ENCODE data around the gene REXO4. TPM values are rescaled to one million over a fixed set of nuclear protein-coding genes. Genes with fewer than 3 reads are reported as not detected.

The REXO4 gene
- total and polyA plus RNA-seq, 2 of the 13 experiments (the other 11 are each of a cell fraction or from before 2014, with no cell fraction given): 18.5 to 30.4 TPM

DNA sequence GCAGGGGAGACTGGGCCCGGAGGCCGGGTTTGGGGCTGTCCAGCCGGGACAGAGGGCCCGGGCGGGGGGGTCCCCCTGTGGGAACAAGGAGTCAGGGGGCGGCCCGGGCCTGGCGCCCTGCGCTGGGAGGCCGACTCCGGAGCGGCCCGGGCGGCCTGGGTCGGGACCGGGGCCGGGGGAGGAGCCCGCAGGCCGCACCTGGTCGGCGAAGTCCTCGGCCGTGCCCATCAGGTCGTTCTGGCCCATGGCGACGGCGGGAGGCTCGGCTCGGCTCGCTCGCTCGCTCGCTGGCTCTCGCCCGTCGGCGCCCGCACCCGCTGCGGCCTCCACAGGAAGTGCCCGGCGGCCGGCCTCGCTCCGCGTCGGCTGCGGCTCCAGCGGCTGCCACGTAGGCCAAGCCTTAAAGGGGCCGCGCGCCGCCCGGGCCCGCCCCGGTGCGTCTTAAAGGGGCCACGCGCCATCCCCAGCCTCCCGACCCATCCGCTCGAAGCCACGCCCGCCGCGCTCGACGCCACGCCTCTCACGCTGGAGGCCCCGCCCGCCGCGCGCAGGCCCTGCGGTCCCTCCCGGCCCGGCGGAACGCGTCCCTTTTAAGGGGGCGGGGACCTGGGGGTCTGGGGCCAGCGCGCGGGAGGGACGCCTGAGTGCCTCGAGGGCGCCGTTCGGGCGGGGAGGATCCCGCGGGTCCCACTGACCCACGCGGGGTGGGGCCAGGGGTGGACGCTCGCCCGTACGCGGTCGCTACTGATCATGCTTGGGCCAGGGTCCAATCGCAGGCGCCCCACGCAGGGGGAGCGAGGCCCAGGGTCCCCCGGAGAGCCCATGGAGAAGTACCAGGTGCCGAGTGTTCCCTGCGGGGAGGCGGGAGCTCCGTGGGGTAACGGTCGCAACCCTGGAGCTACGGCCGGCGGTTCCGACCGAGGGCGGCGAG, 41.8 kb downstream of the REXO4 start, which contains the start of the genes STKLD1 and SURF4 (continued):
- TF ChIP-seq SRSF1 (optimal IDR thresholded peaks at IDR 0.05; ENCODE audit: low read depth, low read length) (peak; percentile 53), ETV6 (CRISPR knock-in tag; conservative IDR thresholded peaks at IDR 0.05) (no peak; the same call in 1 of the 2 replicates), ZBTB8A (CRISPR knock-in tag; IDR thresholded peaks at IDR 0.05; ENCODE audit: borderline replicate concordance, low read depth) (0 out of 2 replicates have a peak, but pooled peaks have one; percentile 18), ISX (CRISPR knock-in tag; conservative IDR thresholded peaks at IDR 0.05) (0 out of 2 replicates have a peak, but pooled peaks have one; percentile 14), ZNF331 (CRISPR knock-in tag; IDR thresholded peaks at IDR 0.05) (peak; percentile 38; the same call in 1 of the 2 replicates), STAG1 (CRISPR knock-in tag; IDR thresholded peaks at IDR 0.05) (no peak), NCOR1 (IDR thresholded peaks at IDR 0.05; ENCODE audit: borderline replicate concordance, low read length) (no peak), ZNF160 (CRISPR knock-in tag; IDR thresholded peaks at IDR 0.05) (no peak)
- TF ChIP-seq, protein P1, sequence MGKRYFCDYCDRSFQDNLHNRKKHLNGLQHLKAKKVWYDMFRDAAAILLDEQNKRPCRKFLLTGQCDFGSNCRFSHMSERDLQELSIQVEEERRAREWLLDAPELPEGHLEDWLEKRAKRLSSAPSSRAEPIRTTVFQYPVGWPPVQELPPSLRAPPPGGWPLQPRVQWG (CRISPR knock-in tag; IDR thresholded peaks at IDR 0.05; ENCODE audit: borderline replicate concordance, low read depth): no peak
- TF ChIP-seq, protein P2, sequence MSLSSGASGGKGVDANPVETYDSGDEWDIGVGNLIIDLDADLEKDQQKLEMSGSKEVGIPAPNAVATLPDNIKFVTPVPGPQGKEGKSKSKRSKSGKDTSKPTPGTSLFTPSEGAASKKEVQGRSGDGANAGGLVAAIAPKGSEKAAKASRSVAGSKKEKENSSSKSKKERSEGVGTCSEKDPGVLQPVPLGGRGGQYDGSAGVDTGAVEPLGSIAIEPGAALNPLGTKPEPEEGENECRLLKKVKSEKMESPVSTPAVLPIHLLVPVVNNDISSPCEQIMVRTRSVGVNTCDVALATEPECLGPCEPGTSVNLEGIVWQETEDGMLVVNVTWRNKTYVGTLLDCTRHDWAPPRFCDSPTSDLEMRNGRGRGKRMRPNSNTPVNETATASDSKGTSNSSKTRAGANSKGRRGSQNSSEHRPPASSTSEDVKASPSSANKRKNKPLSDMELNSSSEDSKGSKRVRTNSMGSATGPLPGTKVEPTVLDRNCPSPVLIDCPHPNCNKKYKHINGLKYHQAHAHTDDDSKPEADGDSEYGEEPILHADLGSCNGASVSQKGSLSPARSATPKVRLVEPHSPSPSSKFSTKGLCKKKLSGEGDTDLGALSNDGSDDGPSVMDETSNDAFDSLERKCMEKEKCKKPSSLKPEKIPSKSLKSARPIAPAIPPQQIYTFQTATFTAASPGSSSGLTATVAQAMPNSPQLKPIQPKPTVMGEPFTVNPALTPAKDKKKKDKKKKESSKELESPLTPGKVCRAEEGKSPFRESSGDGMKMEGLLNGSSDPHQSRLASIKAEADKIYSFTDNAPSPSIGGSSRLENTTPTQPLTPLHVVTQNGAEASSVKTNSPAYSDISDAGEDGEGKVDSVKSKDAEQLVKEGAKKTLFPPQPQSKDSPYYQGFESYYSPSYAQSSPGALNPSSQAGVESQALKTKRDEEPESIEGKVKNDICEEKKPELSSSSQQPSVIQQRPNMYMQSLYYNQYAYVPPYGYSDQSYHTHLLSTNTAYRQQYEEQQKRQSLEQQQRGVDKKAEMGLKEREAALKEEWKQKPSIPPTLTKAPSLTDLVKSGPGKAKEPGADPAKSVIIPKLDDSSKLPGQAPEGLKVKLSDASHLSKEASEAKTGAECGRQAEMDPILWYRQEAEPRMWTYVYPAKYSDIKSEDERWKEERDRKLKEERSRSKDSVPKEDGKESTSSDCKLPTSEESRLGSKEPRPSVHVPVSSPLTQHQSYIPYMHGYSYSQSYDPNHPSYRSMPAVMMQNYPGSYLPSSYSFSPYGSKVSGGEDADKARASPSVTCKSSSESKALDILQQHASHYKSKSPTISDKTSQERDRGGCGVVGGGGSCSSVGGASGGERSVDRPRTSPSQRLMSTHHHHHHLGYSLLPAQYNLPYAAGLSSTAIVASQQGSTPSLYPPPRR (CRISPR knock-in tag; IDR thresholded peaks at IDR 0.05; ENCODE audit: borderline replicate concordance): 0 out of 2 replicates have a peak, but pooled peaks have one; percentile 31
- TF ChIP-seq, protein P3, sequence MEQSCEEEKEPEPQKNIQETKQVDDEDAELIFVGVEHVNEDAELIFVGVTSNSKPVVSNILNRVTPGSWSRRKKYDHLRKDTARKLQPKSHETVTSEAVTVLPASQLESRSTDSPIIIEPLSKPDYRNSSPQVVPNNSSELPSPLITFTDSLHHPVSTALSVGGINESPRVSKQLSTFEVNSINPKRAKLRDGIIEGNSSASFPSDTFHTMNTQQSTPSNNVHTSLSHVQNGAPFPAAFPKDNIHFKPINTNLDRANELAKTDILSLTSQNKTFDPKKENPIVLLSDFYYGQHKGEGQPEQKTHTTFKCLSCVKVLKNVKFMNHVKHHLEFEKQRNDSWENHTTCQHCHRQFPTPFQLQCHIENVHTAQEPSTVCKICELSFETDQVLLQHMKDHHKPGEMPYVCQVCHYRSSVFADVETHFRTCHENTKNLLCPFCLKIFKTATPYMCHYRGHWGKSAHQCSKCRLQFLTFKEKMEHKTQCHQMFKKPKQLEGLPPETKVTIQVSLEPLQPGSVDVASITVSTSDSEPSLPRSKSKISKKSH (CRISPR knock-in tag; IDR thresholded peaks at IDR 0.05; ENCODE audit: borderline replicate concordance): peak; percentile 56; the same call in 1 of the 2 replicates
- TF ChIP-seq, protein P4, sequence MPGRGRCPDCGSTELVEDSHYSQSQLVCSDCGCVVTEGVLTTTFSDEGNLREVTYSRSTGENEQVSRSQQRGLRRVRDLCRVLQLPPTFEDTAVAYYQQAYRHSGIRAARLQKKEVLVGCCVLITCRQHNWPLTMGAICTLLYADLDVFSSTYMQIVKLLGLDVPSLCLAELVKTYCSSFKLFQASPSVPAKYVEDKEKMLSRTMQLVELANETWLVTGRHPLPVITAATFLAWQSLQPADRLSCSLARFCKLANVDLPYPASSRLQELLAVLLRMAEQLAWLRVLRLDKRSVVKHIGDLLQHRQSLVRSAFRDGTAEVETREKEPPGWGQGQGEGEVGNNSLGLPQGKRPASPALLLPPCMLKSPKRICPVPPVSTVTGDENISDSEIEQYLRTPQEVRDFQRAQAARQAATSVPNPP (CRISPR knock-in tag; IDR thresholded peaks at IDR 0.05): peak; percentile 58; the same call in 1 of the 2 replicates
- TF ChIP-seq, protein P5, sequence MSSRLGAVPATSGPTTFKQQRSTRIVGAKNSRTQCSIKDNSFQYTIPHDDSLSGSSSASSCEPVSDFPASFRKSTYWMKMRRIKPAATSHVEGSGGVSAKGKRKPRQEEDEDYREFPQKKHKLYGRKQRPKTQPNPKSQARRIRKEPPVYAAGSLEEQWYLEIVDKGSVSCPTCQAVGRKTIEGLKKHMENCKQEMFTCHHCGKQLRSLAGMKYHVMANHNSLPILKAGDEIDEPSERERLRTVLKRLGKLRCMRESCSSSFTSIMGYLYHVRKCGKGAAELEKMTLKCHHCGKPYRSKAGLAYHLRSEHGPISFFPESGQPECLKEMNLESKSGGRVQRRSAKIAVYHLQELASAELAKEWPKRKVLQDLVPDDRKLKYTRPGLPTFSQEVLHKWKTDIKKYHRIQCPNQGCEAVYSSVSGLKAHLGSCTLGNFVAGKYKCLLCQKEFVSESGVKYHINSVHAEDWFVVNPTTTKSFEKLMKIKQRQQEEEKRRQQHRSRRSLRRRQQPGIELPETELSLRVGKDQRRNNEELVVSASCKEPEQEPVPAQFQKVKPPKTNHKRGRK (CRISPR knock-in tag; IDR thresholded peaks at IDR 0.05): no peak
- TF ChIP-seq, protein P6, sequence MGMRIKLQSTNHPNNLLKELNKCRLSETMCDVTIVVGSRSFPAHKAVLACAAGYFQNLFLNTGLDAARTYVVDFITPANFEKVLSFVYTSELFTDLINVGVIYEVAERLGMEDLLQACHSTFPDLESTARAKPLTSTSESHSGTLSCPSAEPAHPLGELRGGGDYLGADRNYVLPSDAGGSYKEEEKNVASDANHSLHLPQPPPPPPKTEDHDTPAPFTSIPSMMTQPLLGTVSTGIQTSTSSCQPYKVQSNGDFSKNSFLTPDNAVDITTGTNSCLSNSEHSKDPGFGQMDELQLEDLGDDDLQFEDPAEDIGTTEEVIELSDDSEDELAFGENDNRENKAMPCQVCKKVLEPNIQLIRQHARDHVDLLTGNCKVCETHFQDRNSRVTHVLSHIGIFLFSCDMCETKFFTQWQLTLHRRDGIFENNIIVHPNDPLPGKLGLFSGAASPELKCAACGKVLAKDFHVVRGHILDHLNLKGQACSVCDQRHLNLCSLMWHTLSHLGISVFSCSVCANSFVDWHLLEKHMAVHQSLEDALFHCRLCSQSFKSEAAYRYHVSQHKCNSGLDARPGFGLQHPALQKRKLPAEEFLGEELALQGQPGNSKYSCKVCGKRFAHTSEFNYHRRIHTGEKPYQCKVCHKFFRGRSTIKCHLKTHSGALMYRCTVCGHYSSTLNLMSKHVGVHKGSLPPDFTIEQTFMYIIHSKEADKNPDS (CRISPR knock-in tag; IDR thresholded peaks at IDR 0.05): 0 out of 2 replicates have a peak, but pooled peaks have one; percentile 12
